Fibroblast of the aortic adventitia (primary cell): Measurements from ENCODE around the gene ARHGAP26. TPM values are rescaled to one million over a fixed set of nuclear protein-coding genes. Genes with fewer than 3 reads are reported as not detected.

Source experiments
- DNase-seq: peaks from one replicate; pipeline ENCODE4 v3.0.0-alpha.2; 2010; ENCODE audit warnings: low read depth
- H3K4me3 ChIP-seq: 2 replicates; pipeline ENCODE4 v1.5.1; 2011; ENCODE audit warnings: low read depth, mild to moderate bottlenecking, control low read depth, low read length, moderate library complexity
- CTCF ChIP-seq: IDR thresholded peaks from 2 replicates; pipeline ENCODE4 v1.5.1; 2011; ENCODE audit warnings: mild to moderate bottlenecking, low read length, control low read depth, inconsistent platforms; ENCODE audit not compliant: insufficient read depth
- total RNA-seq: library from RNA; depleted of rRNA; stranded (reverse); fragments of >200 nt; gene quantifications from 2 replicates; pipeline ENCODE4 v1.2.3, GENCODE V29; 2012; ENCODE audit warnings: low replicate concordance

Gene ARHGAP26
- total RNA-seq, 1 donor = 9.0 TPM

DNA sequence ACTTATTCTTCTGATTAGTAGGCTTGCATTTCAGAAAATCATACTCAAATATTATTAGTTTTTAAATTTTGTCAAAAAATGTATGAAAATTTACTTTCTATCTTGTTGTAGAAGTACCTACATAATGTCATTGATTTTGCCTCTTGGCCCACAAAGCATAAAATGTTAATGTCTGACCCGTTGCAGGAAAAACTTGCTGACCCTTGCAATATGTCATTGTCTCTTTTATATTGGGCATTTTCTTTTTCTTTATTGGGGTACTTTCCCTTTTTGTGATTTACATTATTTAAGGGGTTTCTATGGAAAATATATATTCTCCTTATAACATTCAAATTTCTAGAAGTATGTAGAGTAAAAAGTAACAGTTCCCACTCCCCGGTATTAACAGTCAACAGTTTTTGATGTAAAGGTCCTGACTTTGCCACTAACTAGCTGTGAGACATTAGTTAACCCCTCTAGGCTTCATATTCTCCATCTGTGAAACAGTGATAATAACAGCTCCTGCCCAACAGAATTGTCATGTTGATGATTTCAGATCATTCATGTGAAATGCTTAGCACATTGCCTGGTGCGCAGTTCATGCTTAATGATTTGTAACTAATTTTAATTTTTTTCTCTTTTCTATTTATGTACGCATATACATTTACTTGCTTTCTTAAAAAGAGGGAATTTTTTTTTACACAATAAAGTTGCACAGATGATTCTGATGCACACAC lies 243.2 kb downstream of the ARHGAP26 start:
- no peak for DNase-seq
- TF ChIP-seq CTCF = no peak
- no peak overlapping the region for H3K4me3 ChIP-seq

- no peak overlapping the region for H3K4me3 ChIP-seq
- no peak for DNase-seq
- peak; percentile 39 for TF ChIP-seq CTCF
These were observed 244.0 kb downstream of the ARHGAP26 start for GRCh38 chr5:143014017-143014651.

GRCh38 chr5:143016777-143017516 lies 246.8 kb downstream of the ARHGAP26 start:
- peak; percentile 68 for TF ChIP-seq CTCF
- DNase-seq = peak; percentile 73

GRCh38 chr5:143017541-143017940 lies 247.4 kb downstream of the ARHGAP26 start:
- H3K4me3 ChIP-seq = no peak overlapping the region
- DNase-seq = no peak
- no peak for TF ChIP-seq CTCF

More at GRCh38 chr5:143016777-143017516, 246.8 kb downstream of the ARHGAP26 start:
- no peak overlapping the region for H3K4me3 ChIP-seq

DNA sequence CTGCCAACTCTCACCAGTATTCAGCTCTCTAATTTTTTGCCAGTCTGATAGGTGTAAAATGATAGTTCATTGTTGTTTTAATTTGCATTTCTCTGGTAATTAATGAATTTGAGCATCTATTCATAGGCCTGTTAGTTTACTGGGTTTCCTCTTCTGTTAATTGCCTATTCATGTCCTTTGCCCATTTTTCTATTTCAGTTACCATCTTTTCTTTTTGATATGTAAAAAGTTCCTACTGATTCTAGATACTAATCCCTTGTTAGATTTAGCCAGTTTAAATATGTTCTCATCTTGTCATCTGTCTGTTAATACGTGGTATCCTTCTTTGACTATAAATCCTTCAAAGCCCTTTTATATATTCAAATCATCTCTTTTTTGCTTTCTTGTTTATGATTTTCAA lies 247.8 kb downstream of the ARHGAP26 start:
- H3K4me3 ChIP-seq = no peak overlapping the region
- no peak for TF ChIP-seq CTCF
- DNase-seq = no peak

- H3K4me3 ChIP-seq = no peak overlapping the region
- DNase-seq = no peak
- TF ChIP-seq CTCF = no peak
These were observed 249.0 kb downstream of the ARHGAP26 start for GRCh38 chr5:143019157-143019556.
